MCF 10A (cell line): ENCODE data around the gene NFX1. TPM values are rescaled to one million over a fixed set of nuclear protein-coding genes. Genes with fewer than 3 reads are reported as not detected.

Experiments
- BruUV-seq: library from RNA; stranded (reverse); fragments of 400-500 nt; replicated peaks from 2 replicates; lab custom pipeline; 2021; lab: Mats Ljungman, UMichigan
- CTCF ChIA-PET: fragments of 300-600 bp; sonication (Branson Sonifier 250); formaldehyde crosslinking; extraction: SDS; loops from one replicate; lab custom pipeline; 2021; ENCODE audit warnings: antibody characterized with exemption, inconsistent platforms; lab: Yijun Ruan, JAX
- POLR2A ChIA-PET: fragments of 300-600, 350-650 bp; sonication (Branson Sonifier 250); formaldehyde crosslinking; extraction: SDS; loops from one replicate; lab custom pipeline; 2020; ENCODE audit warnings: antibody characterized with exemption, inconsistent platforms; lab: Yijun Ruan, JAX
- DNase-seq: peaks from one replicate; pipeline ENCODE4 v3.0.0-alpha.2; 2018; ENCODE audit not compliant: unreplicated experiment
- H3K27ac Mint-ChIP-seq: one replicate; pipeline ENCODE4 v1.8.0; 2022; ENCODE audit warnings: mild to moderate bottlenecking, low read depth, mixed read lengths; ENCODE audit not compliant: unreplicated experiment
- H3K27me3 Mint-ChIP-seq: one replicate; pipeline ENCODE4 v1.8.0; 2022; ENCODE audit warnings: mixed read lengths; ENCODE audit not compliant: insufficient read depth, unreplicated experiment
- H3K36me3 Mint-ChIP-seq: one replicate; pipeline ENCODE4 v1.8.0; 2022; ENCODE audit warnings: mild to moderate bottlenecking, moderate library complexity, mixed read lengths; ENCODE audit not compliant: insufficient read depth, unreplicated experiment
- H3K4me1 Mint-ChIP-seq: one replicate; pipeline ENCODE4 v1.8.0; 2022; ENCODE audit warnings: mixed read lengths; ENCODE audit not compliant: insufficient read depth, unreplicated experiment
- H3K4me3 Mint-ChIP-seq: one replicate; pipeline ENCODE4 v1.8.0; 2022; ENCODE audit warnings: mild to moderate bottlenecking, moderate library complexity, mixed read lengths; ENCODE audit not compliant: unreplicated experiment
- H3K9me3 Mint-ChIP-seq: one replicate; pipeline ENCODE4 v1.8.0; 2022; ENCODE audit warnings: mixed read lengths; ENCODE audit not compliant: unreplicated experiment
- CTCF ChIP-seq: fragments of 200-600 bp; IDR thresholded peaks from one replicate; pipeline ENCODE4 v1.8.0; 2022; ENCODE audit warnings: antibody characterized with exemption, mild to moderate bottlenecking; ENCODE audit not compliant: unreplicated experiment
- intact Hi-C: fragments of 100-400 bp; cut with micrococcal nuclease; formaldehyde crosslinking; loops from 2 replicates; pipeline ENCODE4 v1.14.1; 2022
- total RNA-seq: library from RNA; stranded (reverse); gene quantifications from 2 replicates; pipeline ENCODE4 v1.2.3, GENCODE V29; 2022

Gene NFX1
- total RNA-seq, 1 experiment from 2014 or later, result 78.5 TPM

DNA sequence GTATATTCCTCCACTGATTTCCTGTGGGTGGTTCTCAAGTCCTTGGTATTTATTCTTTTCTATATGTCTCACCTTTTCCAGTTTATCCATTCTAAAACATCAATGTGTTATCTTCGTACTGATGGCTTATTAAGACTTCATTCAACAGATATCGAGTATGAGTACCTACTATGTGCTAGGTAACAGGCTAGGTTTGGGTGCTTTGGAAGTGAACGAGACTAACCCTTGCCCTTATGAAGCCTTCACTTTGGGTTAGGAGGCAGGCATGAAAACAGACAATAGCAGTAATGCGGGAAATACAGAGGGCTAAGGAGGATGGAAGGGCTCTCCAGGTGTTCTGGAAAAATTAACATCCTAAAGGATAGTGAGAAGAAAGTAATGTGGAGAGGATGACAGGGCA is 58.7 kb downstream of the NFX1 start:
- BruUV-seq, result no TSS peak
- Mint-ChIP-seq H3K4me1 (no peaks in the 10 kb centered on the region), H3K36me3 (peaks cover 85% of the 10 kb centered on the region), H3K27me3 (no peaks in the 10 kb centered on the region), H3K9me3 (no peaks in the 10 kb centered on the region), H3K4me3 (no peak overlapping the region), H3K27ac (no peak overlapping the region)
- no peak for DNase-seq
- POLR2A ChIA-PET, result no interaction called here
- intact Hi-C loops, result no loop called here
- no peak for TF ChIP-seq CTCF
- CTCF ChIA-PET, result no interaction called here

DNA sequence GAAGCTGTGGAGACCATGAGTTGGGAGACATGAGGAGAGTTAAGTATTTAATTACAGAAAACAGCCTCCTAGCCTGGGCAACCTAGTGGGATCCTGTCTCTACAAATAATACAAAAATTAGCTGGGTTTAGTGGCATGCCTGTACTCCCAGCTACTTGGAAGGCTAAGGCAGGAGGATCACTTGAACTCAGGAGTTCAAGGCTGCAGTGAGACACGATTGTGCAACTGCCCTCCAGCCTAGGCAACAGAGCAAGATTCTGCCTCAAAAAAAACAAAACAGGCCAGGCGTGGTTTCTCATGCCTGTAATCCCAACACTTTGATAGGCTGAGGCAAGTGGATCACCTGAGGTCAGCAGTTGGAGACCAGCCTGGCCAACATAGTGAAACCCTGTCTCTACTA is 59.4 kb downstream of the NFX1 start:
- no peaks in the 10 kb centered on the region for H3K9me3 Mint-ChIP-seq
- peaks cover 85% of the 10 kb centered on the region for H3K36me3 Mint-ChIP-seq
- no peak overlapping the region for H3K4me3 Mint-ChIP-seq
- no peak for TF ChIP-seq CTCF
- peak overlapping the region; percentile 54 for H3K27ac Mint-ChIP-seq
- DNase-seq, result no peak
- BruUV-seq, result no TSS peak
- intact Hi-C loops, result loop anchor here (10.0 kb wide), 1 partner anchor 65 kb away; no protein-coding TSS in a partner anchor
- POLR2A ChIA-PET, result interaction anchor here (0.6 kb wide), 2 partner anchors 27 to 86 kb away, joined by 3 read pairs; no protein-coding TSS in a partner anchor
- CTCF ChIA-PET, result interaction anchor here (0.7 to 1.1 kb wide), 3 partner anchors 57 to 274 kb away, joined by 3 to 5 read pairs (median 3); no protein-coding TSS in a partner anchor
- no peaks in the 10 kb centered on the region for H3K4me1 Mint-ChIP-seq
- no peaks in the 10 kb centered on the region for H3K27me3 Mint-ChIP-seq

GRCh38 chr9:33350310-33350709 is 60.0 kb downstream of the NFX1 start:
- ChIA-PET POLR2A (interaction anchor here (0.6 to 1.6 kb wide), 3 partner anchors 10 to 30 kb away, joined by 3 to 6 read pairs (median 3); no protein-coding TSS in a partner anchor), CTCF (interaction anchor here (0.6 to 1.4 kb wide), 3 partner anchors 24 to 124 kb away, joined by 3 to 5 read pairs (median 3); no protein-coding TSS in a partner anchor)
- Mint-ChIP-seq H3K9me3 (no peaks in the 10 kb centered on the region), H3K27ac (peak overlapping the region; percentile 54), H3K27me3 (no peaks in the 10 kb centered on the region), H3K4me1 (no peaks in the 10 kb centered on the region), H3K36me3 (peaks cover 85% of the 10 kb centered on the region), H3K4me3 (no peak overlapping the region)
- no peak for TF ChIP-seq CTCF
- intact Hi-C loops, result loop anchor here (10.0 kb wide), 1 partner anchor 66 kb away; no protein-coding TSS in a partner anchor
- no TSS peak for BruUV-seq
- peak; percentile 32 for DNase-seq

GRCh38 chr9:33351547-33351946 is 61.2 kb downstream of the NFX1 start:
- Mint-ChIP-seq H3K27me3 (no peaks in the 10 kb centered on the region), H3K36me3 (peaks cover 83% of the 10 kb centered on the region), H3K9me3 (no peaks in the 10 kb centered on the region), H3K4me3 (no peak overlapping the region), H3K27ac (no peak overlapping the region), H3K4me1 (no peaks in the 10 kb centered on the region)
- ChIA-PET CTCF (interaction anchor here (1.0 to 1.4 kb wide), 2 partner anchors 22 to 69 kb away, joined by 3 to 5 read pairs; no protein-coding TSS in a partner anchor), POLR2A (interaction anchor here (0.6 to 1.6 kb wide), 4 partner anchors 9 to 188 kb away, joined by 3 to 6 read pairs (median 4); no protein-coding TSS in a partner anchor)
- no peak for DNase-seq
- no peak for TF ChIP-seq CTCF
- intact Hi-C loops, result loop anchor here (10.0 kb wide), 1 partner anchor 67 kb away; no protein-coding TSS in a partner anchor
- BruUV-seq, result no TSS peak
